OCI-LY1 (cell line): ENCODE measurements around the gene POLDIP2.
A peak's percentile ranks its signal among the peaks of the same experiment; 100 is the strongest.

Source experiments
- H2AFZ ChIP-seq: fragments of 200-600 bp; sonication (generic), shearing (Covaris generic); 2 replicates; pipeline ENCODE4 v1.6.0; 2014; ENCODE audit warnings: antibody characterized with exemption, mild to moderate bottlenecking, low read length
- H3F3A ChIP-seq: fragments of 200-600 bp; sonication (generic), shearing (Covaris generic); 2 replicates; pipeline ENCODE4 v1.6.0; 2014; ENCODE audit warnings: mild to moderate bottlenecking, antibody characterized with exemption, low read length, moderate library complexity; ENCODE audit not compliant: insufficient read depth
- H3K27ac ChIP-seq: fragments of 200-600 bp; sonication (generic); 2 replicates; pipeline ENCODE4 v1.5.1; 2014; ENCODE audit warnings: low read length, mixed run types, mild to moderate bottlenecking, low read depth; ENCODE audit not compliant: poor library complexity, severe bottlenecking
- H3K27me3 ChIP-seq: fragments of 200-600 bp; sonication (generic); 2 replicates; pipeline ENCODE4 v1.6.0; 2014; ENCODE audit warnings: antibody characterized with exemption, mild to moderate bottlenecking, low read length, moderate library complexity; ENCODE audit not compliant: insufficient read depth
- H3K36me3 ChIP-seq: fragments of 200-600 bp; sonication (generic); 2 replicates; pipeline ENCODE4 v1.6.1; 2014; ENCODE audit warnings: mild to moderate bottlenecking, antibody characterized with exemption, low read length, moderate library complexity, mixed read lengths; ENCODE audit not compliant: insufficient read depth
- H3K4me1 ChIP-seq: fragments of 200-600 bp; sonication (generic); 2 replicates; pipeline ENCODE4 v1.5.1; 2014; ENCODE audit warnings: mild to moderate bottlenecking, low read length, moderate library complexity; ENCODE audit not compliant: insufficient read depth, severe bottlenecking
- H3K4me2 ChIP-seq: fragments of 200-600 bp; sonication (generic), shearing (Covaris generic); 2 replicates; pipeline ENCODE4 v1.6.1; 2014; ENCODE audit warnings: low read length
- H3K4me3 ChIP-seq: fragments of 200-600 bp; sonication (generic); 2 replicates; pipeline ENCODE4 v1.5.1; 2014; ENCODE audit warnings: low read length, low read depth, mild to moderate bottlenecking, mixed read lengths; ENCODE audit not compliant: poor library complexity, severe bottlenecking
- H3K79me2 ChIP-seq: fragments of 200-600 bp; shearing (Covaris generic); 2 replicates; pipeline ENCODE4 v1.6.1; 2016; ENCODE audit warnings: mixed run types, low read length, mixed read lengths; ENCODE audit not compliant: insufficient read depth
- H3K9ac ChIP-seq: fragments of 200-600 bp; sonication (generic), shearing (Covaris generic); 2 replicates; pipeline ENCODE4 v1.6.1; 2014; ENCODE audit warnings: mild to moderate bottlenecking, low read length, mixed read lengths
- H3K9me2 ChIP-seq: fragments of 200-600 bp; sonication (generic), shearing (Covaris generic); 2 replicates; pipeline ENCODE4 v1.6.1; 2014; ENCODE audit warnings: low read depth, mild to moderate bottlenecking, low read length, mixed read lengths
- H3K9me3 ChIP-seq: fragments of 200-600 bp; shearing (Covaris generic); 2 replicates; pipeline ENCODE4 v1.6.1; 2014; ENCODE audit warnings: low read length, mixed read lengths
- H4K20me1 ChIP-seq: fragments of 200-600 bp; sonication (generic), shearing (Covaris generic); 2 replicates; pipeline ENCODE4 v1.6.0; 2016; ENCODE audit warnings: mild to moderate bottlenecking, low read length; ENCODE audit not compliant: insufficient read depth
- CTCF ChIP-seq: fragments of 200-600 bp; sonication (generic), shearing (Covaris generic); IDR thresholded peaks from 2 replicates; pipeline ENCODE4 v1.5.1; 2017; ENCODE audit warnings: mild to moderate bottlenecking, antibody characterized with exemption, low read length, moderate library complexity, mixed read lengths
- EZH2 ChIP-seq: fragments of 200-600 bp; sonication (generic), shearing (Covaris generic); IDR thresholded peaks from 2 replicates; pipeline ENCODE4 v1.8.0; 2017; ENCODE audit warnings: borderline replicate concordance, mixed run types, mild to moderate bottlenecking, antibody characterized with exemption, low read length, moderate library complexity, mixed read lengths

The POLDIP2 gene

DNA sequence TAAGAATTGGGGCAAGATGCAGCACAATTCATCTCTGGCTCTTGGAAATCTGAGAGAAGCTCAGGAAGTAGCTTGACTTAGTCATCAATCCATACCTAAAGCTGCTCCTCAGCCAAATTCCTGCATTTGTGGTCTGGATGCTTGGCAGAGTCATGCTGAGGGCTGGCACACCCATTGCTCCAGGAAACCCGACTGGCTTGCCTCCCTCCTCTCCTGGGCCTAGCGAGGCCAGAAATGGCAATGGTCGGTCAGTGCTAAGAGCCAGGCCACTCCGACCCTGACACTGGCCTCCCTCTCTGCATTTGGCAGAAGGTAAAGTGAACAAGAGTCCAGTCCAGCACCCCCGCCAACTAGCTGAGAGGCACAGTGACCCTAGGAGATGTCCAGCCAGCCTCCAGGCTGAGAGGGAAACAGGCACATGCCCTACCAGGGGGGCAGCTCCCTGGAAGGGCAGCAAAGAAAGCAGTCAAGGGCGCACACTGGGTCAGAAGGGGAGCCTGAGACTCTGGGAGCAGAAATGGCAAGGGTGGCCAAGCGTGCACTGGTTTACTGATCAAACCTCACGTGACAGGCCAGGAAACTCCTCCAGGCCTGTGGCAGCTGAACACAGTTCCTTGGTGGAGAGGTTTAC, 10.0 kb downstream of the POLDIP2 start:
- H3K27me3 ChIP-seq: no peaks in the 10 kb centered on the region
- no peak overlapping the region for H3K9ac ChIP-seq
- no peak overlapping the region for H3K4me3 ChIP-seq
- no peak overlapping the region for H2AFZ ChIP-seq
- H3K9me3 ChIP-seq: no peaks in the 10 kb centered on the region
- peaks cover 12% of the 10 kb centered on the region for H3K4me1 ChIP-seq
- no peak; the same call in 1 of the 2 replicates for TF ChIP-seq CTCF
- no peak for TF ChIP-seq EZH2
- no peaks in the 10 kb centered on the region for H3K79me2 ChIP-seq
- peaks cover 87% of the 10 kb centered on the region for H3K36me3 ChIP-seq
- H3K4me2 ChIP-seq: no peak overlapping the region
- H3K27ac ChIP-seq: no peak overlapping the region
- H3F3A ChIP-seq: no peaks in the 10 kb centered on the region
- no peaks in the 10 kb centered on the region for H4K20me1 ChIP-seq
- H3K9me2 ChIP-seq: no peaks in the 10 kb centered on the region

GRCh38 chr17:28346746-28347246, 10.5 kb downstream of the POLDIP2 start:
- Histone ChIP-seq H3K4me2 (no peak overlapping the region), H4K20me1 (no peaks in the 10 kb centered on the region), H3K9me3 (no peaks in the 10 kb centered on the region), H3K4me1 (peaks cover 12% of the 10 kb centered on the region), H2AFZ (no peak overlapping the region), H3K79me2 (no peaks in the 10 kb centered on the region), H3K36me3 (peaks cover 87% of the 10 kb centered on the region), H3K27ac (no peak overlapping the region), H3K9me2 (no peaks in the 10 kb centered on the region), H3K27me3 (no peaks in the 10 kb centered on the region), H3K4me3 (no peak overlapping the region), H3K9ac (no peak overlapping the region), H3F3A (no peaks in the 10 kb centered on the region)
- TF ChIP-seq EZH2: no peak
- TF ChIP-seq CTCF: peak; percentile 24; the same call in 1 of the 2 replicates

- no peaks in the 10 kb centered on the region for H3K27me3 ChIP-seq
- H3K4me2 ChIP-seq: no peak overlapping the region
- TF ChIP-seq CTCF: no peak
- TF ChIP-seq EZH2: no peak
- no peaks in the 10 kb centered on the region for H3F3A ChIP-seq
- H2AFZ ChIP-seq: no peak overlapping the region
- H3K9me2 ChIP-seq: no peaks in the 10 kb centered on the region
- no peak overlapping the region for H3K9ac ChIP-seq
- H3K4me3 ChIP-seq: no peak overlapping the region
- no peaks in the 10 kb centered on the region for H3K79me2 ChIP-seq
- no peak overlapping the region for H3K27ac ChIP-seq
- H3K4me1 ChIP-seq: peaks cover 12% of the 10 kb centered on the region
- H3K36me3 ChIP-seq: peaks cover 87% of the 10 kb centered on the region
- no peaks in the 10 kb centered on the region for H4K20me1 ChIP-seq
- H3K9me3 ChIP-seq: no peaks in the 10 kb centered on the region
These were observed 11.1 kb downstream of the POLDIP2 start for GRCh38 chr17:28346199-28346580.
